ENCODE data around the gene IGFL2. TPM values are rescaled to one million over a fixed set of nuclear protein-coding genes. Genes with fewer than 3 reads are reported as not detected.
"Not testable (repeated sequence)": the region's sequence is repeated elsewhere in the genome, so short reads cannot be mapped to it uniquely, and the experiment has no call there.

Gene IGFL2
- total RNA-seq, 3 donors from 2014 or later, result not detected

- Mint-ChIP-seq H3K27me3 (ENCODE audit: low read depth) (peaks cover 34% of the 10 kb centered on the region), H3K36me3 (ENCODE audit: insufficient read depth) (no peaks in the 10 kb centered on the region), H3K9me3 (no peaks in the 10 kb centered on the region), H3K4me1 (ENCODE audit: low read depth) (peaks cover 2% of the 10 kb centered on the region), H3K4me3 (no peak overlapping the region)
- no peak for DNase-seq
- ATAC-seq, result no peak
Measured at GRCh38 chr19:46204008-46204407, 56.0 kb downstream of the IGFL2 start.

- H3K36me3 Mint-ChIP-seq (ENCODE audit: insufficient read depth), result no peaks in the 10 kb centered on the region
- DNase-seq (no peak), ATAC-seq (no peak)
- no peak overlapping the region for H3K4me3 Mint-ChIP-seq
- no peaks in the 10 kb centered on the region for H3K9me3 Mint-ChIP-seq
- peaks cover 39% of the 10 kb centered on the region for H3K27me3 Mint-ChIP-seq (ENCODE audit: low read depth)
- H3K4me1 Mint-ChIP-seq (ENCODE audit: low read depth), result peaks cover 2% of the 10 kb centered on the region
Measured at GRCh38 chr19:46205183-46205984, 57.3 kb downstream of the IGFL2 start.

- no peak for ATAC-seq
- H3K4me1 Mint-ChIP-seq (ENCODE audit: low read depth), result peaks cover 2% of the 10 kb centered on the region
- H3K36me3 Mint-ChIP-seq (ENCODE audit: insufficient read depth), result no peaks in the 10 kb centered on the region
- H3K27me3 Mint-ChIP-seq (ENCODE audit: low read depth), result peaks cover 40% of the 10 kb centered on the region
- H3K9me3 Mint-ChIP-seq, result no peaks in the 10 kb centered on the region
- no peak overlapping the region for H3K4me3 Mint-ChIP-seq
- no peak for DNase-seq
Measured at GRCh38 chr19:46206176-46206575, 58.1 kb downstream of the IGFL2 start.

GRCh38 chr19:46206682-46207081, 58.6 kb downstream of the IGFL2 start:
- Mint-ChIP-seq H3K4me3 (no peak overlapping the region), H3K4me1 (ENCODE audit: low read depth) (peaks cover 2% of the 10 kb centered on the region), H3K36me3 (ENCODE audit: insufficient read depth) (no peaks in the 10 kb centered on the region), H3K9me3 (no peaks in the 10 kb centered on the region), H3K27me3 (ENCODE audit: low read depth) (peaks cover 38% of the 10 kb centered on the region)
- no peak for ATAC-seq
- DNase-seq, result no peak

- not testable (repeated sequence) for DNase-seq
- peaks cover 39% of the 10 kb centered on the region for H3K27me3 Mint-ChIP-seq (ENCODE audit: low read depth)
Measured at GRCh38 chr19:46207858-46208257, 59.8 kb downstream of the IGFL2 start.

GRCh38 chr19:46209051-46209450, 61.0 kb downstream of the IGFL2 start:
- H3K36me3 Mint-ChIP-seq (ENCODE audit: insufficient read depth), result no peaks in the 10 kb centered on the region
- DNase-seq (no peak), ATAC-seq (peak in 1 of 2 donors; percentile 63)
- H3K9me3 Mint-ChIP-seq, result no peaks in the 10 kb centered on the region
- H3K4me3 Mint-ChIP-seq, result no peak overlapping the region
- peaks cover 2% of the 10 kb centered on the region for H3K4me1 Mint-ChIP-seq (ENCODE audit: low read depth)
- peaks cover 46% of the 10 kb centered on the region for H3K27me3 Mint-ChIP-seq (ENCODE audit: low read depth)

More at GRCh38 chr19:46207858-46208257, 59.8 kb downstream of the IGFL2 start:
- not testable (repeated sequence) for ATAC-seq; H3K9me3 Mint-ChIP-seq; H3K4me1 Mint-ChIP-seq (ENCODE audit: low read depth); H3K4me3 Mint-ChIP-seq; H3K36me3 Mint-ChIP-seq (ENCODE audit: insufficient read depth)

- Mint-ChIP-seq H3K4me1 (ENCODE audit: low read depth) (peaks cover 2% of the 10 kb centered on the region), H3K4me3 (no peak overlapping the region), H3K36me3 (ENCODE audit: insufficient read depth) (no peaks in the 10 kb centered on the region), H3K27me3 (ENCODE audit: low read depth) (peaks cover 50% of the 10 kb centered on the region), H3K9me3 (no peaks in the 10 kb centered on the region)
- no peak for DNase-seq
- ATAC-seq, result no peak
Measured at GRCh38 chr19:46209472-46209871, 61.4 kb downstream of the IGFL2 start.

GRCh38 chr19:46210669-46211068, 62.6 kb downstream of the IGFL2 start:
- DNase-seq, result no peak
- H3K27me3 Mint-ChIP-seq (ENCODE audit: low read depth), result peaks cover 52% of the 10 kb centered on the region
- no peaks in the 10 kb centered on the region for H3K9me3 Mint-ChIP-seq
- H3K4me1 Mint-ChIP-seq (ENCODE audit: low read depth), result peaks cover 2% of the 10 kb centered on the region
- ATAC-seq, result no peak
- no peaks in the 10 kb centered on the region for H3K36me3 Mint-ChIP-seq (ENCODE audit: insufficient read depth)
- no peak overlapping the region for H3K4me3 Mint-ChIP-seq

Other genes starting within 250 kb of the IGFL2 start
- gene MYPOP, start 245.6 kb upstream of the IGFL2 start, total RNA-seq, result 1 to 10 TPM; 4.8 to 5.5 (median 5.1) TPM
- gene NANOS2, start 233.5 kb upstream of the IGFL2 start, total RNA-seq, result not detected
- gene NOVA2, start 174.4 kb upstream of the IGFL2 start, total RNA-seq, result not detected
- gene CCDC61, start 152.8 kb upstream of the IGFL2 start, total RNA-seq, result 10 to 100 TPM; 16.1 to 18.0 (median 18.0) TPM
- not detected for gene PGLYRP1, start 125.2 kb upstream of the IGFL2 start, total RNA-seq
- not detected for gene IGFL4, start 107.2 kb upstream of the IGFL2 start, total RNA-seq
- not detected for gene IGFL3, start 23.6 kb upstream of the IGFL2 start, total RNA-seq
- not detected for gene IGFL1, start 81.5 kb downstream of the IGFL2 start, total RNA-seq
- gene HIF3A, start 148.8 kb downstream of the IGFL2 start, total RNA-seq, result under 1 TPM in 1 of 3 donors, not detected in 2; 0.54 TPM
- 100 to 1,000 TPM; 149 to 154 (median 154) TPM for gene PPP5C, start 198.8 kb downstream of the IGFL2 start, total RNA-seq